Loucy (cell line): ENCODE data around the gene RREB1.

Experiments
- H2AFZ ChIP-seq: fragments of 200-600 bp; sonication (generic); 2 replicates; pipeline ENCODE4 v1.6.0; 2016; ENCODE audit warnings: antibody characterized with exemption, mild to moderate bottlenecking, low read length, moderate library complexity
- H3F3A ChIP-seq: fragments of 200-600 bp; 2 replicates; pipeline ENCODE4 v1.6.0; 2016; ENCODE audit warnings: antibody characterized with exemption, low read depth, mild to moderate bottlenecking
- H3K27me3 ChIP-seq: fragments of 200-600 bp; sonication (generic); 2 replicates; pipeline ENCODE4 v1.6.1; 2014; ENCODE audit warnings: low read length, mild to moderate bottlenecking; ENCODE audit not compliant: insufficient read depth, poor library complexity, severe bottlenecking
- H3K36me3 ChIP-seq: fragments of 200-600 bp; sonication (generic); 2 replicates; pipeline ENCODE4 v1.6.1; 2016; ENCODE audit warnings: low read length; ENCODE audit not compliant: insufficient read depth
- H3K4me1 ChIP-seq: fragments of 200-600 bp; sonication (generic); 2 replicates; pipeline ENCODE4 v1.5.1; 2014; ENCODE audit warnings: low read length, mild to moderate bottlenecking; ENCODE audit not compliant: insufficient read depth, poor library complexity, severe bottlenecking
- H3K4me2 ChIP-seq: fragments of 200-600 bp; sonication (generic); 2 replicates; pipeline ENCODE4 v1.6.0; 2014; ENCODE audit warnings: antibody characterized with exemption, low read length, low read depth, mild to moderate bottlenecking; ENCODE audit not compliant: poor library complexity, severe bottlenecking
- H3K4me3 ChIP-seq: fragments of 200-600 bp; sonication (generic); 2 replicates; pipeline ENCODE4 v1.5.1; 2014; ENCODE audit warnings: low read length, mild to moderate bottlenecking, mixed read lengths; ENCODE audit not compliant: poor library complexity, severe bottlenecking
- H3K79me2 ChIP-seq: fragments of 200-600 bp; sonication (generic); 2 replicates; pipeline ENCODE4 v1.6.1; 2014; ENCODE audit warnings: low read length; ENCODE audit not compliant: insufficient read depth
- H3K9ac ChIP-seq: fragments of 200-600 bp; sonication (generic); 2 replicates; pipeline ENCODE4 v1.6.0; 2014; ENCODE audit warnings: mild to moderate bottlenecking, low read depth, low read length, moderate library complexity; ENCODE audit not compliant: poor library complexity, severe bottlenecking
- H3K9me2 ChIP-seq: fragments of 200-600 bp; sonication (generic); replicated peaks from 2 replicates; pipeline ENCODE4 v1.6.1; 2016; ENCODE audit warnings: low read depth, low read length, mixed read lengths
- H3K9me3 ChIP-seq: fragments of 200-600 bp; sonication (generic); 2 replicates; pipeline ENCODE4 v1.6.1; 2014; ENCODE audit warnings: mild to moderate bottlenecking, antibody characterized with exemption, low read length, low read depth; ENCODE audit not compliant: insufficient read depth
- H4K20me1 ChIP-seq: fragments of 200-600 bp; sonication (generic); 2 replicates; pipeline ENCODE4 v1.6.0; 2014; ENCODE audit warnings: antibody characterized with exemption, low read length, mild to moderate bottlenecking; ENCODE audit not compliant: insufficient read depth, poor library complexity, severe bottlenecking
- CTCF ChIP-seq: fragments of 200-600 bp; sonication (generic); conservative IDR thresholded peaks from 2 replicates; pipeline ENCODE4 v1.5.1; 2014; ENCODE audit warnings: mild to moderate bottlenecking, antibody characterized with exemption, low read length
- EZH2phosphoT487 ChIP-seq: fragments of 200-600 bp; IDR thresholded peaks from 2 replicates; pipeline ENCODE4 v1.6.1; 2018; ENCODE audit warnings: antibody characterized with exemption, mild to moderate bottlenecking, moderate library complexity, borderline replicate concordance

The RREB1 gene

GRCh38 chr6:7098993-7099392, 8.8 kb upstream of the RREB1 start:
- H3F3A ChIP-seq, result no peaks in the 10 kb centered on the region
- no peaks in the 10 kb centered on the region for H3K36me3 ChIP-seq
- H3K4me3 ChIP-seq, result no peak overlapping the region
- no peaks in the 10 kb centered on the region for H3K9me3 ChIP-seq
- H2AFZ ChIP-seq, result no peak overlapping the region
- no peaks in the 10 kb centered on the region for H3K27me3 ChIP-seq
- no peaks in the 10 kb centered on the region for H3K79me2 ChIP-seq
- no peak overlapping the region for H3K4me2 ChIP-seq
- no peak for TF ChIP-seq CTCF
- TF ChIP-seq EZH2phosphoT487, result no peak
- no peaks in the 10 kb centered on the region for H4K20me1 ChIP-seq
- no peak overlapping the region for H3K9ac ChIP-seq
- H3K4me1 ChIP-seq, result peaks cover 20% of the 10 kb centered on the region
- no peaks in the 10 kb centered on the region for H3K9me2 ChIP-seq

GRCh38 chr6:7100072-7100752, 7.5 kb upstream of the RREB1 start:
- H2AFZ ChIP-seq, result peak overlapping the region; percentile 70
- H3K9me2 ChIP-seq, result no peaks in the 10 kb centered on the region

GRCh38 chr6:7100753-7101081, 7.0 kb upstream of the RREB1 start:
- no peak overlapping the region for H3K4me3 ChIP-seq
- peak overlapping the region; percentile 70 for H2AFZ ChIP-seq
- peaks cover 20% of the 10 kb centered on the region for H3K4me1 ChIP-seq
- H3K27me3 ChIP-seq, result no peaks in the 10 kb centered on the region
- H4K20me1 ChIP-seq, result no peaks in the 10 kb centered on the region
- H3K9ac ChIP-seq, result no peak overlapping the region
- no peaks in the 10 kb centered on the region for H3K79me2 ChIP-seq
- H3K36me3 ChIP-seq, result no peaks in the 10 kb centered on the region
- no peaks in the 10 kb centered on the region for H3K9me3 ChIP-seq
- H3F3A ChIP-seq, result no peaks in the 10 kb centered on the region
- TF ChIP-seq CTCF, result no peak
- no peak for TF ChIP-seq EZH2phosphoT487
- H3K9me2 ChIP-seq, result no peaks in the 10 kb centered on the region
- H3K4me2 ChIP-seq, result no peak overlapping the region

More at GRCh38 chr6:7100072-7100752, 7.5 kb upstream of the RREB1 start:
- peaks cover 20% of the 10 kb centered on the region for H3K4me1 ChIP-seq
- no peaks in the 10 kb centered on the region for H3K9me3 ChIP-seq
- H3K4me3 ChIP-seq, result no peak overlapping the region
- H3F3A ChIP-seq, result no peaks in the 10 kb centered on the region
- no peak for TF ChIP-seq EZH2phosphoT487
- no peak for TF ChIP-seq CTCF
- no peaks in the 10 kb centered on the region for H4K20me1 ChIP-seq
- no peaks in the 10 kb centered on the region for H3K27me3 ChIP-seq
- H3K36me3 ChIP-seq, result no peaks in the 10 kb centered on the region
- no peaks in the 10 kb centered on the region for H3K79me2 ChIP-seq
- peak overlapping the region; percentile 35 for H3K4me2 ChIP-seq
- no peak overlapping the region for H3K9ac ChIP-seq
